GM21390 (cell line): ENCODE results near the gene C11orf24.
A peak's percentile ranks its signal among the peaks of the same experiment; 100 is the strongest.
"Not testable (repeated sequence)": the region's sequence is repeated elsewhere in the genome, so short reads cannot be mapped to it uniquely, and the experiment has no call there.

Experiments used
- ATAC-seq: cut with Tn5 transposase; IDR thresholded peaks from one replicate; pipeline ENCODE4 v1.9.1; 2021; ENCODE audit not compliant: unreplicated experiment

Gene C11orf24

DNA sequence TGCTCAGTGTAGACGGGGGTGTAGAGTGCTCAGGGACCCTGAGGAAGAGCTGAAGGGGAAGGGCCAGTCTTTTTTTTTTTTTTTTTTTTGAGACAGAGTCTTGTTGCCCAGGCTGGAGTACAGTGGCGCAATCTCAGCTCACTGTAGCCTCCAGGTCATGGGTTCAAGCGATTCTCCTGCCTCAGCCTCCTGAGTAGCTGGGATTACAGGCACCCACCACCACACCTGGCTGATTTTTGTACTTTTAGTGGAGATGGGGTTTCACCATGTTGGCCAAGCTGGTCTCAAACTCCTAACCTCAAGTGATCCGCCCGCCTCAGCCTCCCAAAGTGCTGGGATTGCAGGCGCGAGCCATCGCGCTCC lies 27.7 kb upstream of the C11orf24 start:
- not testable (repeated sequence) for ATAC-seq

DNA sequence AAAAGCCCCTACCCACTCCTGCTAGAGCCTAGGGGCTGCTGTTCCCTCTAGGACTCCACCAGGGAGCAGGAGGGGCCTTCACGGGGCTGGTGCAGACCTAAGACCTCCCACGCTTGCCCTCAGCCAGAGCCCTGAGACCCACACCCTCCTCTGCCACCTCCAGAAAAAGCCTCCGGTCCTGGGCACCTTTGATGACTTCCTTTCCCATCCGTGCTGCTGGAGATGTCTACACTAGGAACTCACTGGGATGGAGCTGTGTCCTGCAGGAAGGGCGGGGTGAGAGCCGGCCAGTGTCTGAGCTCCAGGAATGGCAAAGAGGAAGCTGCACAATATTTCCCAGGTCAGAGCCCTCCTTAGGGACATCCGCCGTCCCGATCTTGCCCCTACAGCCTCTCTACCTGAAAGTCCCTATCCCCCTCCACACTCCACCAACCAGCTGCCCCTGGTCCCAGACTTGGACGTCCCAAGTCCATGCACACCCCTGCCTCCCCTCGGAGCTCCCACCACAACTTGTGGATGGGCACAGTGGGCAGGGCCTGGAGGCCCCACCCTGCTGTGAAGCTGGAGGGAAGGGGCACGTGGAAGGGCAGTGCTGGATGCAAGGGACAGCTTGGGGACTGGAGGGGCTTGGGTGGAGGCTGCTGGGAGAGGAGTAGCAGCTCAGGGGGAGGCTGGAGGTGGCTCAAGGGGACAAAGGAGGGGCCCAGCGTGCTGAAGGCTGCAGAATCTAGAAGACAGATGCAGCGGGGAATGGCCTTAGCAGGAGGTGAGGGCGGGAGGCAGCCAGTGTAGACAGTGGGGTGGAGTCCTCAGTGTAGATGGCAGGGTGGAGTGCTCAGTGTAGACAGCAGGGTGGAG lies 27.1 kb upstream of the C11orf24 start:
- ATAC-seq: no peak

DNA sequence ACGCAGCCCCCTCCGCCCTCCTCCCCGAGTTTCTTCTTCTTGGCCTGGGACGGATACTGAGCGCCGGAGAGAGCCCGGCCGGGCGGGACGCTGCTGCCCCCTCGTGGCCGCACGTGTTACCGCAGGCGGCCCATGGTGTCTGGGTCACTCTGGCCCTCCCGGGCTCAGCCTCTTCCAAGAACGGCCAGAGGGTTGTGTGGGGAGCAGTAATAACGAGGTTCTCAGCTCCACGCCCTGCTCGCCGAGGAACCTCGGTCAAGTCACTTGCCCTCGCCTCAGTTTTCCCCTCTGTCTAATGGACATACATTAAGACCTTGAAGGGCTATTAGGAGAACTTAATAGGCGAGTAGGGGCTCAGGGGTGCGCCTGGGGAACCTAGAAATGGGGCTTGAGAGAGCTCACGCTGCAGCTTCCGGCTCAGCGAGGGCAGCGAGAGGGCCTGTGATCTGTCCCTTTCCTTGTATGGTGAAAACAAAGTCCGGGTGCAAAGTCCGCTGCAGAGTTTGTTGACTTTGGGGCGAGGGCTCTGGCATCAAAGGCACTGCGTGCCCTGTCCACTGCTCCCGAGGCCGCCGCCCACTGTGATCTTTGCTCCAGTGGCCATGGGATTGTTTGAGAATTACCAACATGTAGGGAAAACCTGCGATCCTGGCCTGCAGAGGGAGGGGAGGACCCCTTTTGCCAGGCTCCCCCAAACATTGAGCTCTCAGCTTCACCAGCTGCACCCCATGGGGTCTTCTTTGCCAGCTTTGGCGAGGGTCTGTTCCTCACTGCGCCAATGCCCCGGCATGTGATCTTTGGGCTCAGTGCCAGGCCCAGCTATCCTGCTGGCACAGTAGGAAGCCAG lies 26.3 kb upstream of the C11orf24 start:
- ATAC-seq: no peak

DNA sequence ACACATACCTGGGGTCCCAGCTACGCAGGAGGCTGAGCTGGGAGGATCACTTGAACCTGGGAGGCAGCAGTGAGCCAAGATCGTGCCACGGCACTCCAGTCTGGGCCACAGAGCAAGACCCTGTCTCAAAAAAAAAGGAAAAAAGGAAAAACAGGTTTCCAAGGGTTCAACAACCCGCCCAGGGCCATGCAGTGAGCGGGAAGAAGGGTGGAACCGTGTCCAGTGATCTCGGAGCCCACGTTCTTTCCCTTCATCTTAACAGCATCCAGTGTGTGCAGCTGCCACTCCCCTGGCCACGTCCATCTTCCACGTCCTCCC lies 25.7 kb upstream of the C11orf24 start:
- no peak for ATAC-seq

DNA sequence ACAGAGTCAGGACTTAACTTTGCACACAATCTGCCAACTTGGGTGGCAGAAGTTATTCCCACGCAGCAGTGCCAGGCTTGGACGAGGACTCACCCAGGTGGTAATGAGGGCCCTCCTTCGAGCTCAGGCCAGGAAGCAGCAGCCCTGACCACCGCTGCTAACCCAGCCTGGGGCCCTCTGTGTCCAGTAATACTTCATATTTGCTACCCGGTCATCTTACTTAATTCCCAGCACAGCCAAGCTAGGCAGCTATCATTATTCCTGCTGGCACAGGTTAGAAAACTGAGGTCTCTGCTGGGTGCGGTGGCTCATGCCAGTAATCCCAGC lies 25.2 kb upstream of the C11orf24 start:
- no peak for ATAC-seq

DNA sequence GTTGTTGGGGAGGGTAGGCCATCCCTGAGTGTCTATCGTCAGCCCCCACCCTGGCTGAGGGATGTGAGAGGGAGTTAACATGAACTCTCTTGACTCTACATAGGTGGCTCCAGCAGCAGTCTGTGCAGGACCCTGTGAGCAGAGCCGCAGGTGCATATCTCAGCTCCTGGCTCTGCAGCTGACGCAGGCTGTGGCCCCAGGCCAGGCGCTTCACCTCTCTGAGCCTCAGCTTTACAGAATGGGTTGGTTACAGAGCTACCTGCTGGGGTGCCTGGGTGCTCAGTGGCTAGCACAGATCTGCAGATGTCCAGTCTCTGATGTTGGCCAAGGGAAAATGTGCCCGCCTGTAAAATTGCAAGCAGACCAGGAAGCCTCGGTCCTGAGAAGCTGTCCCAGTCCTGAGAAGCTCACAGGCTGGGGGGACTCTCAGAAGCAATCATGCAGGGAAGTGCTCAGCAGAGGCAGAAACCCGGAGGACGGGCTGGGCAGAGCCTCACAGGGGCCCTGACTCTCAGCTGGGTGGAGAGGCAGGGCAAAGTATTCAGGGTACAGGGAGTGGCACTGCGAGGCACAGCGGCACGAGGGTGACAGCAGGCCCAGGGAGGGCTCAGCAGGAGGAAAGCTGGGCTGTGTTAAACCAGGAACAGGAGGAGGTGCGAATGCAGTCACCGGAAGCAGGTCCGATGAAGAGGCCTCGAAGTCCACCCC lies 24.7 kb upstream of the C11orf24 start:
- ATAC-seq: no peak

DNA sequence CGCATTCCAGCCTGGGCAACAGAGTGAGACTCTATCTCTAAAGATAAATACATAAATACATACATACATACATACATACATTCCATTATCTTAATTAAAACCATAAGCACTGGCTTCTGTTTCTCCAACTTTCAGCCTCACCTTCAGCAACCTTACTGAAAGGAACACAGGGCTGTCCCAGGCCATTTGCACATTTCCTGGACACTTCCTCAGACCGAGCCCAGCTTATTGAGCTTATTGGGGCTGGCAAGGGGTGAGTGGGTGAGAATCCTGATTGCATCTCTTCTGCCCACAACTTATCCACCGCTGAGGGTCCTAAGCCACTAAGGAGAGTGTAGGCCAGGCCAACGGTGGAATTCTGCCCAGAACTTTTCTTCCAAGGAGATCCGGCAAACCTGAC lies 24.2 kb upstream of the C11orf24 start:
- ATAC-seq: no peak

DNA sequence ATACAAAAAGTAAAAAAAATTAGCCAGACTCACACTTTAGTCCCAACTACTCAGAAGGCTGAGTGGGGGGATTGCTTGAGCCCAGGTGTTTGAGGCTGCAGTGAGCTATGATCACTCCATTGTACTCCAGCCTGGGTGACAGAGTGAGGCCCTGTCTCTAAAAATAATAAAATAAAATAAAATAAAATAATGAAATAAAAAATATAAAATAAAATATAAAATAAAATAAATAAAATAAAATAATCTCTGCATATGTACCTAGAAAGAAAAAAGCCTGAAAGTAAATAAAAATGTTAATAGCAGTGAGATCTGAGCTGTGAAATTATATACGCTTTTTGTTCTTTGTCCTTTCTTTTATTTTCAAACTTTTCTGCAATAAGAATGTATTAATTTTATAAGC lies 23.5 kb upstream of the C11orf24 start:
- ATAC-seq: no peak

DNA sequence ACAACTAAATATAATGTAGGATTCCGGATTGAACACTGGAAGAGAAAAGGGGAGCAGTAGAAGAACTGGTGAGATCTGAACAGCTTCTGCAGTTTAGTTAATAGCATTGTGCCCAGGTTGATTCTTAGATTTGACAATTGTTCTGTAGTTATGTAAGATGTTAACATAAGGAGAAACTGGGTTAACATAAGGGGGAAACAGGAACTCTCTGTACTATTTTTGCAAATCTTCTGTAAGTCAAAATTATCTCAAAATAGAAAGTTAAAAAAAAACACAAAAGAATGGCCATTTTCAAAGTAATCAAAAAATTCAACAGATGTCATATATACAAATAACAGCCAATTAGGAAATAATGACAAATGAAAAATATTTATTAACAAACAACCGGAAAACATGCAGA lies 21.9 kb upstream of the C11orf24 start:
- no peak for ATAC-seq

DNA sequence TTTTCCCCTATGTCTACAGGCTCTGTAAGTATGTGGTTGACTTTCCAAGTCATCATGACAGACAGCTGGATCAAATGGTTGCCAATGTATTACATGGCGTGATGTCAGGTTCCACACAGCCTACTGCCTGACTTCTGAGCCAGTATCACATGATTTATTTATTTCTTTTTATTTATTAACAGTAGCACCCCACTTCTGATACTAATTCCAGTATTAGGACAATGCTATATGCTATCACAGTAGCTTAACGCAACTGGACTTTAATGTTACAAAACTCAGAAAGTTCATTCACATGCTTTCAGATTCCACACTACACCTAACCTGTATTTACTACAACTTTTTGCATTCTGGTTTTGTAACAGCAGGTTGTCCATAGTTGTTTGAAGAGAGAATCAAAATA lies 17.7 kb upstream of the C11orf24 start:
- ATAC-seq: no peak

DNA sequence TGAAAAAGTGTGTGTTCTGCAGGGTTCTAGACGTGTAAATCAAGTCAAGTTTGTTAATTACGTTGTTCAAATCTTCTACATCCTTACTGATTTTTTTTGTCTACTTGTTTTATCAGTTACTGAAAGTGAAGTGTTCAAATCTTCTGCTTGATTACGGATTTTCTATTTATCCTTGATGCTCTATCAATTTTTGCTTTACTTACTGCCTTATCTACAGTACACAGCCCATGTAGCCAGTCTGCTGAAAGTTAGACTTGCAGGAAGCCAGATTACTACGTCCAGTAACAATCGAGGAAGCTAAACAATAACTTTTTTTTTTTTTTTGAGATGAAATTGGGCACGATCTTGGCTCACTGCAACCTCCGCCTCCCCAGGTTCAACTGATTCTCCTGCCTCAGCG lies 15.6 kb upstream of the C11orf24 start:
- ATAC-seq: no peak

DNA sequence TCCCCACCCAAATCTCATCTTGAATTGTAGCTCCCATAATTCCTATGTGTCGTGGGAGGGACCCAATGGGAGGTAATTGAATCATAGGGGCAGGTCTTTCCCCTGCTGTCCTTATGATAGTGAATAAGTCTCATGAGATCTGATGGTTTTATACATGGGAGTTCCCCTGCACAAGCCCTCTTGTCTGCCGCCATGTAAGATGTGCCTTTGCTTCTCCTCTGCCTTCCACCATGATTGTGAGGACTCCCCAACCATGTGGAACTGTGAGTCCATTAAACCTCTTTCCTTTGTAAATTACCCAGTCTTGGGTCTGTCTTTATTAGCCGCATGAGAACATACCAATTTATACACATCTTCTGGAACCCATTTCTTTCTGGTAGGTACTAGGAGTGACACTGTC lies 12.8 kb upstream of the C11orf24 start:
- not testable (repeated sequence) for ATAC-seq

DNA sequence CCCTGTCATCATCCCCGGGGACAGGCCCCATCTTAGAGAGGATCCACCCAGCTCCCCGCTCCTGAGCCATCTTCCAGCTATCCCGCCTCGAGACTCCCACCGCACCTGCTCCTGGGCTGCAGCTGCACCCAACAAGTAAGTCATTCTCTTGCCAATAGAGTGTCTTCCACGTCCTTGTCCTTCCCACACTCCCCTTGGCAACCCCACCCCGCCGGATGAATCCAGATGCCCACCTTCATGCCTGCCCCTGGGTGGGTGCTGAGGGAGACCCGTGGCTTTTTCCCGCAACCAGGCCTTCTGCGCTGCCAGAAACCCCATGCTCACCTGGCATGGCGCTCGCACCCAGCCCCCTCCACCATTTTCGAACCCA lies 11.1 kb upstream of the C11orf24 start:
- ATAC-seq: no peak

DNA sequence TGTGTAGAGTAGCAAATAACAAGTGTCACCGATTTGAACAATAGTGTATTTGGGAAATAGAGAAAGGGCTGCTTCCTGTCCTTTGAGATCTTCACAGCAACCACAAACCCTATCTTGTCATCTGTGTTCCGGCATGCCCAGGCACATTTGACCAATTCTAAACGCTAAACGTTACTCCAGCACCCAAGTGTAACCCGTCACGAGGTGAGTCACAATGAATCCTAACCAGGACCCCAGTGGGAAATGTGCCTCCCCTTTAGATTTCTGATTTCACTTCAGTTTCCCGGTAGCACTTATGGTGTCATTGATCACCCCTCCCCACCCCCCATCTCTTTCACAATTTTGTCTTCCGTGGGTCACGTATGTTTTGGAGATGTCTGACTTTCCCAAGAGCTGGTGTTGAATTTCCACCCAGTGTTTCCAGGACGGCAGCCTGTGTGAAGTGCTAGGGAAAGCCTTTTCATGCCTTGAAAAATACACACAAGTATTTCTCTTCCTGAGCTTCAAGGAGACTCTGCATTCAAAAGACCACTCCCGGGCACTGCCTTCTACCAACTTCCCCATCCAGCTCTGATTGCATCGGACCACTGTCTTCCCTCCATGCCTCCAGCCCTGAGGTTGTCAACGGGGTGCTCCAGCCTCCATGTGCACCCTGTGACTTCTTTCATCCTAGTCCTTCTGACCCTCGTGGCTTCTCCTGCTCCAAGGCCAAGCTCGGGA lies 10.5 kb upstream of the C11orf24 start:
- ATAC-seq: peak; percentile 51

DNA sequence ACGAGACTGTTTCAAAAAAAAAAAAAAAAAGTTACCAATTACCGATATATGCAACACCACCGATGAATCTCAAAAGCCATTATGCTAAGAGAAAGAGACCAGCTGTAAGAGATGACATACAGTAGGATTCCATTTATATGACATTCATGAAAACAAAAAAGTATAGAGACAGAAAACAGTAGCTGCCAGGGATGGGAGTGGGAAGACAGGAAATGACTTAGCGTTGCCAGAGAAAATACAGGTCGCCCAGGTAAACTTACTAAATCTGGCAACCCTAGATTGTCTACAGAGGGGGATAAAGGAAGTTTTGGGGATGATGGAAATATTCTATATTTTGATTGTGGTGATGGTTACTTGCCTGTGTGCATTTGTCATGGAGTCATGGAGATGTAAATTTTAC lies 7.9 kb upstream of the C11orf24 start:
- ATAC-seq: no peak

DNA sequence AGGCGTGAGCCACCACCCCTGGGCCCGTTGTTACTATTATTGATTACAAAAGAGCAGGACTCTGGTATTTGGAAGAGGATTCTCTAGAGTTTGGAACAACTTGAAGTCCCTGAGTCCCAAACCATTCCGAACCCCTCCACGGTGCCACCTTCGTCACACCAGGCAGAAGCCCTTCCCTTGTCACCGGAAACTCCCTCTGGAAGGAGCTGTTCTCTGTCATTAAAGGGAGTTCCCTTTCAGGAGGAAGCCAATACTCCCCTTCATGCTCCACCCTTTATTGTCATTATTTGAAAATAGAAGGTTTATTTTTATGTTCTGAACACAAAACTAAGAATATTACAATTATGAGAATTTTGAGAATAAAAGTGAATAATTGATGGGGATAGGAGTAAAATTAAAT lies 5.1 kb upstream of the C11orf24 start:
- ATAC-seq: no peak

DNA sequence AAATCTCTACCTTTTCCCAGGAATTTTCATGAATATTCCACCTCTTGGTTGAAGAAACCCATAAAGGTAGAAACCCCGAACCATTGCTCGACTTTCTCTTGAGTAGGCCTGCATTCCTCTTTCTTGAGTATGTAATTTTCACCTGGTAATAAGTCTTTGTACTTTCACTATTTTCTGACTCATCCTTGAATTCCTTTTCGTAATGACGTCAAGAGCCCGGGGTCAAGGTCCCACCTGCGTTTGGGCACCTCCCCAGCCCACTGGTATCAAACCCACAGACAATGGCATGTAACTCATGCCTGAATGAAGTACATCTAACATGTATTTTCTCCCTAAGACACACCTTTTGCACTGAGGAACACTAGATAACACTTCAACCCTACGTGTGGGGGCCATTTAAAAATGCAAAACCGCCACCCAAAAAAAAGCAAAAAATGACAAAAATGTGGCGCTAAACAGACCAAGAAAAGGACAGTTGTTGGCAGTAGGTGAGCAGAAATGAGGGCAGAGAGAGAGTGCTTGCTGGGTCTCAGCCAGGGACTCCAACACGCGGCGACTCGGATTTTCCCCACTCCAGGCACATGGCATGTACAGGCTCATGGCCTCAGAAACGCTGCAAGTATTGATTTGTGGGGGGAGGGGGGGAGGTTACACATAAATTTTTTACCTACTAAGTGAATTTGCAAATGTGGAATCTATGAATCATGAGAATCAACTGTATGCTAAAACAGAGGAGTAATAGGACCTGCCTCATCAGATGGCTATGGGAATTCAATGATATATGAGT lies 4.1 kb upstream of the C11orf24 start:
- ATAC-seq: no peak

DNA sequence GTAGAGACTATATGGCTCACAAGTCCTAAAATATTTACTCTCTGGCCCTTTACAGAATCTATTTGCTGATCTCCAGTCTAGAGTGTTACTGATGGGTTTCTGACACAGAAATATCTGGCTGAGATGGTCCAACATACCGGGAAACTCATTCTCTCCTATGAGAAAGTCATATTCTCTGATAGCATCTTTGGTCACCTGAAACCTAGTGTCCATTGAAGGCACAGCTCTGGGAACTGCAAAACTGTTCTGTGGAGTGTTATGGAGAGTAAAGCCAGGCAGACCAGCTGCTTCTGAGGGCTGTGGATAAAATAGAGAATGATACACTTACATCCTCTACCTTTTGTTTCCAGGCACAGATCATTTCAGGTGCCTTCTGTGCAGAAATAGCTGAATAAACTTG lies 2.5 kb upstream of the C11orf24 start:
- ATAC-seq: no peak

DNA sequence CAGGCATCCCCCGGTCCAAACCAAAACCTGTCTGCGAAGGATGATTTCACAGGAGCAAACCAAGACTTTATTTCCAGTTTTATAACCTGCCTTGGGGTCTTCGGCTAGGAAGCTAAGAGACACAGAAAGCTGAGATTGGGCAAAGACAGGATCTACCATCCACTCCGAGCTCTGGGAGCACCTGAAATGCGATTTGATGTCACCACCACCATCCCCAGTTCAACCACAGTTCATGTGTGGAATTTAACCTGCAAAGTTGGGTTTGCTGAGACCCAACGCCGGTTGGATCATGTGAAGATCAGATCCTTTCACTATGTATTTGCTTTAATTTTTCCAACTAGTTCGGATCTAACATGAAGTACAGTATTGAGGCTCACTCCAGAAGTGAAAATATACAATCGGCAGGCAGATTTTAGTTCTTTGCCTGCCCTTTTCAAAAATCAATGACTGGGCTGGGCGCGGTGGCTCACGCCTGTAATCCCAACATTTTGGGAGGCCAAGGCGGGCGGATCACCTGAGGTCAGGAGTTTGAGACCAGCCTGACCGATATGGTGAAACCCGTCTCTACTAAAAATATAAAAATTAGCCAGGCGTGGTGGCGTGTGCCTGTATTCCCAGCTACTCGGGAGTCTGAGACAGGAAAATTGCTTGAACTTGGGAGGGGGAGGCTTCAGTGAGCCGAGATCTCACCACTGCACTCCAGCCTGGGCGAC lies 1.4 kb upstream of the C11orf24 start:
- ATAC-seq: no peak
